Measurements from ENCODE around the gene EEF1AKMT3.

Gene EEF1AKMT3

DNA sequence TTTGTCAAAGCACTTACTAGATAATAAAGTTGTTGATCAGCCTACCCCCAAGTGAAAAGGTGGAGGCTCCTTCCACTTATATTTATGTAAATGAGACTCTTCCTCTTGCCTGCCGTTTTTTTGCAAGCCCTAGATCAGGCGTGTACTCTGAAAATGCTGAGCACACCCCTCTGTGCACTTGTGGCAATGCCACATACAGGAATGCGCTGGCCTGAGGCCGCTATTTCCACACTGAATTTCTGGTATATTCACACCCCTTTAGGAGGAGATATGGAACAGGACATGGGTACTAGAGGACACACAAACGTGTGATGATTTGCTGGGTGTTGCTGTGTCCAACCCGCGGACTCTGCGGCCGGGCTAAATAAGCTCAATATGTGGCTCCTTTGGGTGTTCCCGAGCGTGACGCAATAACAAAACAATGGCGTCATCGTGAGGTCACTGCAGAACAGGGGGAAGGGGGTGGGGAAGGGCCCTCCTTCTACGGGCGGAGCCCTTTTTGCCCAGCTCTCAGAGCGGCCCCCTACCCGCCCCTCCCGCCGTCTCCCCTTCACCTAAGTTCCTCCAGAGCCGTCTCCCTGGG is 28.1 kb upstream of the EEF1AKMT3 start:
- Histone ChIP-seq H3K27ac (ENCODE audit: low read length) (peak overlapping the region; percentile 83), H3K27me3 (ENCODE audit: insufficient read depth, low read length, poor library complexity) (no peaks in the 10 kb centered on the region), H3K4me2 (ENCODE audit: insufficient read depth, low read length) (peak overlapping the region; percentile 68), H3K9ac (ENCODE audit: low read depth, low read length) (peak overlapping the region; percentile 65), H4K20me1 (ENCODE audit: insufficient read depth, low read length) (peaks cover 18% of the 10 kb centered on the region), H3K9me3 (ENCODE audit: insufficient read depth, low read length, severe bottlenecking) (no peaks in the 10 kb centered on the region), H2AFZ (ENCODE audit: low read depth, low read length) (peak overlapping the region; percentile 68), H3K79me2 (ENCODE audit: insufficient read depth, low read length) (peaks cover 35% of the 10 kb centered on the region), H3K4me1 (ENCODE audit: insufficient read depth, low read length) (peaks cover 61% of the 10 kb centered on the region), H3K36me3 (ENCODE audit: insufficient read depth, low read length) (peaks cover 29% of the 10 kb centered on the region), H3K4me3 (ENCODE audit: low read depth in 1 of 2, low read length in 2 of 2) (peak overlapping the region; percentile 27 to 71; a peak in 3 of 4 replicates)
- ATAC-seq (ENCODE audit: insufficient read depth, low read depth) (no peak; the same call in 1 of the 3 replicates), DNase-seq (no peak)
- TF ChIP-seq, protein P1, sequence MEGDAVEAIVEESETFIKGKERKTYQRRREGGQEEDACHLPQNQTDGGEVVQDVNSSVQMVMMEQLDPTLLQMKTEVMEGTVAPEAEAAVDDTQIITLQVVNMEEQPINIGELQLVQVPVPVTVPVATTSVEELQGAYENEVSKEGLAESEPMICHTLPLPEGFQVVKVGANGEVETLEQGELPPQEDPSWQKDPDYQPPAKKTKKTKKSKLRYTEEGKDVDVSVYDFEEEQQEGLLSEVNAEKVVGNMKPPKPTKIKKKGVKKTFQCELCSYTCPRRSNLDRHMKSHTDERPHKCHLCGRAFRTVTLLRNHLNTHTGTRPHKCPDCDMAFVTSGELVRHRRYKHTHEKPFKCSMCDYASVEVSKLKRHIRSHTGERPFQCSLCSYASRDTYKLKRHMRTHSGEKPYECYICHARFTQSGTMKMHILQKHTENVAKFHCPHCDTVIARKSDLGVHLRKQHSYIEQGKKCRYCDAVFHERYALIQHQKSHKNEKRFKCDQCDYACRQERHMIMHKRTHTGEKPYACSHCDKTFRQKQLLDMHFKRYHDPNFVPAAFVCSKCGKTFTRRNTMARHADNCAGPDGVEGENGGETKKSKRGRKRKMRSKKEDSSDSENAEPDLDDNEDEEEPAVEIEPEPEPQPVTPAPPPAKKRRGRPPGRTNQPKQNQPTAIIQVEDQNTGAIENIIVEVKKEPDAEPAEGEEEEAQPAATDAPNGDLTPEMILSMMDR (IDR thresholded peaks at IDR 0.05; ENCODE audit: borderline replicate concordance, extremely low read depth, low read length, poor library complexity, severe bottlenecking), result no peak
- TF ChIP-seq EZH2 (IDR thresholded peaks at IDR 0.05; ENCODE audit: borderline replicate concordance, low read depth, low read length, severe bottlenecking), result no peak

DNA sequence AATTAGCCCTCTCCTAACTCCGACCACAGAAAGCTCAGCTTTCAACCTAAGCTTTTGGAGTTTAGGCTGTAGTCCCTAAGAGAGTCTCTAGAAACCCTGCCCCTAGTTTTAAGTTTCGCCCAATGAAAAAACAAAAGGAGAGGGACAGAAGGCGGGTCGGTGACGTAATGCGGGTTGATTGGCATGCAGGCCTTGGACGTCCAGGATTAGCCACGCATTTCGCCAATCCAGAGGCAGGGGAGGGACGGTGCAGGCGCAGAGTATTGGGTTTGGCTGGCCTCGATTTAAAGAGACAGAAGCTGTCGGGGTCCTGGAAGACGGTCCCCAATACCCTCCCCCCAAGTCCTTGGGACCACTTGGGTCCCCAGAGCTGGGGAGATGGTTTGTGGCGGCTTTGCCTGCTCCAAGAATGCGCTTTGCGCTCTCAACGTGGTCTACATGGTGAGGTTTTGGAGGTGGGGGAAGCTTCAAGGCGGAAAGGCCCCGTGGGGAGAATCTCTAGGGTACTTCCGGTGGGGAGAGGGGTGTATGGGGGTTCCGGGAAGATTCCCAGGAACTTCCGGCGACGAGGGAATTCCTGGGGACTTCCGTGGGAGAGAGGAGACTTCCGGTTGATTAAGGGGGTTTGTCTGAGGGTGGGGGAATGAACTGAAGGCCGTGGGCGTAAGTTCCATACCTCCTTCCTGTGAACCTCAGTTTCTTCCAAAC is 27.5 kb upstream of the EEF1AKMT3 start, which contains the start of gene TSPAN31:
TSS of gene TSPAN31 (plus strand) at position 263 of the 708 bp plus-strand sequence. CDS start at position 379, 116 bp downstream.
- H2AFZ ChIP-seq (ENCODE audit: low read depth, low read length), result peak within 1 kb of the TSS; percentile 68
- peaks cover 34% of the 10 kb centered on the region for H3K79me2 ChIP-seq (ENCODE audit: insufficient read depth, low read length)
- no peaks in the 10 kb centered on the region for H3K9me3 ChIP-seq (ENCODE audit: insufficient read depth, low read length, severe bottlenecking)
- peak; percentile 73 for ATAC-seq (ENCODE audit: insufficient read depth, low read depth)
- H3K4me3 ChIP-seq (ENCODE audit: low read depth in 1 of 2, low read length in 2 of 2), result peak within 1 kb of the TSS; percentile 27 to 71; a peak in 3 of 4 replicates
- peak within 1 kb of the TSS; percentile 83 for H3K27ac ChIP-seq (ENCODE audit: low read length)
- H3K4me2 ChIP-seq (ENCODE audit: insufficient read depth, low read length), result peak within 1 kb of the TSS; percentile 68
- TF ChIP-seq, protein P1 (IDR thresholded peaks at IDR 0.05; ENCODE audit: borderline replicate concordance, extremely low read depth, low read length, poor library complexity, severe bottlenecking), result no peak
- TF ChIP-seq EZH2 (IDR thresholded peaks at IDR 0.05; ENCODE audit: borderline replicate concordance, low read depth, low read length, severe bottlenecking), result no peak
- peaks cover 13% of the 10 kb centered on the region; the same call in 1 of the 2 replicates for H4K20me1 ChIP-seq (ENCODE audit: insufficient read depth, low read length)
- no peaks in the 10 kb centered on the region for H3K27me3 ChIP-seq (ENCODE audit: insufficient read depth, low read length, poor library complexity)
- peaks cover 54% of the 10 kb centered on the region for H3K4me1 ChIP-seq (ENCODE audit: insufficient read depth, low read length)
- DNase-seq, result peak; percentile 91
- H3K9ac ChIP-seq (ENCODE audit: low read depth, low read length), result peak within 1 kb of the TSS; percentile 65
- H3K36me3 ChIP-seq (ENCODE audit: insufficient read depth, low read length), result peaks cover 35% of the 10 kb centered on the region

DNA sequence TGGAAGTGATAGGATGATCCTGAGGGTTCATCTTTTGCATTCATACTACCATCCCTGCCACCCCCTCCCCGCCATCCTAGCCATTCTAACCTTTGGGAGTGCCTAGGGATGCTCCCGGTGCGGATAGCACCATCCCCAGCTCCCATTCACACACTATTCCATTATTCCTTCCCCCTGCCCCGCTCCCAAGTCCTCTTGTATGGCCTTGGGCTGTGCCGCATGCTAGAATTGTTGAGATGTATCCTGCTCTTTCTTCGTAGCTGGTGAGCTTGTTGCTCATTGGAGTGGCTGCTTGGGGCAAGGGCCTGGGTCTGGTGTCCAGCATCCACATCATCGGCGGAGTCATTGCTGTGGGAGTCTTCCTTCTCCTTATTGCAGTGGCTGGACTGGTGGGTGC is 26.9 kb upstream of the EEF1AKMT3 start:
- Histone ChIP-seq H3K36me3 (ENCODE audit: insufficient read depth, low read length) (peaks cover 40% of the 10 kb centered on the region), H3K4me3 (ENCODE audit: low read depth in 1 of 2, low read length in 2 of 2) (peak overlapping the region; percentile 27 to 71; a peak in 3 of 4 replicates), H3K9me3 (ENCODE audit: insufficient read depth, low read length, severe bottlenecking) (no peaks in the 10 kb centered on the region), H3K4me1 (ENCODE audit: insufficient read depth, low read length) (peaks cover 53% of the 10 kb centered on the region), H2AFZ (ENCODE audit: low read depth, low read length) (no peak overlapping the region), H3K27me3 (ENCODE audit: insufficient read depth, low read length, poor library complexity) (no peaks in the 10 kb centered on the region), H3K79me2 (ENCODE audit: insufficient read depth, low read length) (peaks cover 34% of the 10 kb centered on the region), H3K9ac (ENCODE audit: low read depth, low read length) (peak overlapping the region; percentile 65), H3K4me2 (ENCODE audit: insufficient read depth, low read length) (peak overlapping the region; percentile 68), H4K20me1 (ENCODE audit: insufficient read depth, low read length) (peaks cover 14% of the 10 kb centered on the region; the same call in 1 of the 2 replicates), H3K27ac (ENCODE audit: low read length) (peak overlapping the region; percentile 83)
- TF ChIP-seq EZH2 (IDR thresholded peaks at IDR 0.05; ENCODE audit: borderline replicate concordance, low read depth, low read length, severe bottlenecking), result no peak
- TF ChIP-seq, protein P1 (IDR thresholded peaks at IDR 0.05; ENCODE audit: borderline replicate concordance, extremely low read depth, low read length, poor library complexity, severe bottlenecking), result no peak
- DNase-seq (no peak), ATAC-seq (ENCODE audit: insufficient read depth, low read depth) (no peak)

Data from DND-41 (cell line).